ENCODE measurements around the gene TPCN2.

TPCN2 gene

DNA sequence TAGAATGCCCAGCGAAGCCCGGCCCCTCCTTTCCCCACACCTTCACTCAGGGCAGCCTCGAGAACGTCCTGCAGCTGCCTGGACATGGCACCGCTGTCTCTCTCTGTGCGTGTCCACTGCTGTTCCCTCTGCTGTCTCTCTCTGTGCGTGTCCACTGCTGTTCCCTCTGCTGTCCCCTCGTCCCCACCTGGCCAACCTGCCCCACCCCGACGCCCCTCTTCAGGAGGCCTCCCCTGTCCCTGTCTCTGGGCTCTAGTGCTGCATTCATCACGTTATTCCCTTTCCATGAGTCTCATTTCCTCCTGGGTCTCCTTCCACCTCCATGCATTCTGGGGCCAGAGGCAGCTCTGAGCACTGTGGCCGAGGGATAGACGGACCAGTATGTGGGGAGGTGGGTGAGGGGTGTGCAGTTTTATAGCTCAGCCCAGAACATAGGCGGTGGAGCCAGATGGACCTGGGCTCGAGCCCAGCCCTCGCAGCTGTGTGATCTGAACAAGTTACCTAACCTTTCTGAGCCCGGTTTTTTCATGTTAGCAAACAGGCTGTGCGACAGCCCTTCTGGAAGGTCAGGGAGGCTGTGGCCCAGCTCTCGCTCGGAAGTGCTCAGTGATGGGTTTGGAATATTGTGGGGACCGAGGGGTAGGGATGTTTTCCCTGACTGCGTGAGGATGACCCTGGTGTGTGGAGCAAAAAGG lies 65.1 kb downstream of the TPCN2 start:
- DNase-seq (ENCODE audit: low read depth): no peak
- TF ChIP-seq, protein P1, sequence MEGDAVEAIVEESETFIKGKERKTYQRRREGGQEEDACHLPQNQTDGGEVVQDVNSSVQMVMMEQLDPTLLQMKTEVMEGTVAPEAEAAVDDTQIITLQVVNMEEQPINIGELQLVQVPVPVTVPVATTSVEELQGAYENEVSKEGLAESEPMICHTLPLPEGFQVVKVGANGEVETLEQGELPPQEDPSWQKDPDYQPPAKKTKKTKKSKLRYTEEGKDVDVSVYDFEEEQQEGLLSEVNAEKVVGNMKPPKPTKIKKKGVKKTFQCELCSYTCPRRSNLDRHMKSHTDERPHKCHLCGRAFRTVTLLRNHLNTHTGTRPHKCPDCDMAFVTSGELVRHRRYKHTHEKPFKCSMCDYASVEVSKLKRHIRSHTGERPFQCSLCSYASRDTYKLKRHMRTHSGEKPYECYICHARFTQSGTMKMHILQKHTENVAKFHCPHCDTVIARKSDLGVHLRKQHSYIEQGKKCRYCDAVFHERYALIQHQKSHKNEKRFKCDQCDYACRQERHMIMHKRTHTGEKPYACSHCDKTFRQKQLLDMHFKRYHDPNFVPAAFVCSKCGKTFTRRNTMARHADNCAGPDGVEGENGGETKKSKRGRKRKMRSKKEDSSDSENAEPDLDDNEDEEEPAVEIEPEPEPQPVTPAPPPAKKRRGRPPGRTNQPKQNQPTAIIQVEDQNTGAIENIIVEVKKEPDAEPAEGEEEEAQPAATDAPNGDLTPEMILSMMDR (IDR thresholded peaks at IDR 0.05; ENCODE audit: low read depth, low read length, missing control alignments): no peak
- H3K4me3 ChIP-seq (ENCODE audit: low read depth, low read length): no peak overlapping the region

DNA sequence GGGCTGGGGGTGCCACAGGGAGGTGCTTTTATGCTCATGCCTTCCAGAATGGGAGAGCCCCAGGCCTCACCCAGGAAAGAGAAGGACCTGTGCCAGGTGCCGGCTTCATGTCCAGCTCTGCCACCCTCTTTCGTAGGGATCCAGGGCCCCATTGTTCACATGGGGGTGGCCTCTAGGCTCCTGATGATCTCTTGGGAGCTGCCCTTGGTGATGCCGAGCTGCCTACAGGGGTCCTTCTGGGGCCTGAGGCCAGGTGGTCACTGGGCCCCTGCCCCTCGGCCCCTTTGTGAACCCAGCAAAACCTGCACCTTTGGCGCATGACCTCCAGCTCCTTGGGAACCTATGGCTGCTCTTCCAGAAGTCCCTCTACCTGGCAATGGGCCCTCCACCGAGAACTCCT lies 65.6 kb downstream of the TPCN2 start:
- H3K4me3 ChIP-seq (ENCODE audit: low read depth, low read length): no peak overlapping the region
- TF ChIP-seq, protein P1 (IDR thresholded peaks at IDR 0.05; ENCODE audit: low read depth, low read length, missing control alignments): no peak
- no peak for DNase-seq (ENCODE audit: low read depth)

DNA sequence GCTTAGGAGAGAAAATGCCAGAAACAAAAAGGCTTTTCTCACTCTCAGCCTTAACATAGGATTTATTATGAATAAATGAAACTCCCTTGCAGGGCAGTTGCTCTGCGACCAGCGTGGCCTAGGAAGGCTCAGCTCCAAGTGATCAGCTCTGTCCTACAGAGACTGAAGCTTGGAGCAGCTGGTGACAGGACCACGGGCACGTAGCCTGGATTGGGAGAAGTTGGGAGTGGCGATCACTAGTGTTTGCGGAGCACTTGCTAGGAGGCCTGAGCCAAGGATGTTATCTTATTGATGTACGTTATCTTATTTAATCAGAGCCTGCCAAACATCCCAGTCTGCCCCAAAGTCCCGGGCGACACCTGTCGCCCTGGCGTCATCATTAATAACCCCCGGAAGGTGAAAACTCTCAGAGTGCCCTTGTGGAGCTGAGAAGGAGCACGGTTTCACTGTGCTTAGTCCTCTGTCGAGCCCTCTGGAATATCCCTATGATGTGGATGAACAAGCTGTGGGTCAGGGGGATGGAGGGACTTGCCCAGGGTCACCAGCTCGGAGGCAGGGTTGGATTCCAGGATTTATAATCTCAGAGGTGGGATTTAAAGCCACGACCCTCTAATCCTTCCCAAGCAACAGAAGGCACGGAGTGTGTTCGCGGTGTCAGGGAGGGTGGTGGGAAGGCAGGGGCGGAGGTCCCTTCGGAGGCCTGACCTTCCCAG lies 66.2 kb downstream of the TPCN2 start:
- H3K4me3 ChIP-seq (ENCODE audit: low read depth, low read length): no peak overlapping the region
- TF ChIP-seq, protein P1 (IDR thresholded peaks at IDR 0.05; ENCODE audit: low read depth, low read length, missing control alignments): no peak
- DNase-seq (ENCODE audit: low read depth): no peak

DNA sequence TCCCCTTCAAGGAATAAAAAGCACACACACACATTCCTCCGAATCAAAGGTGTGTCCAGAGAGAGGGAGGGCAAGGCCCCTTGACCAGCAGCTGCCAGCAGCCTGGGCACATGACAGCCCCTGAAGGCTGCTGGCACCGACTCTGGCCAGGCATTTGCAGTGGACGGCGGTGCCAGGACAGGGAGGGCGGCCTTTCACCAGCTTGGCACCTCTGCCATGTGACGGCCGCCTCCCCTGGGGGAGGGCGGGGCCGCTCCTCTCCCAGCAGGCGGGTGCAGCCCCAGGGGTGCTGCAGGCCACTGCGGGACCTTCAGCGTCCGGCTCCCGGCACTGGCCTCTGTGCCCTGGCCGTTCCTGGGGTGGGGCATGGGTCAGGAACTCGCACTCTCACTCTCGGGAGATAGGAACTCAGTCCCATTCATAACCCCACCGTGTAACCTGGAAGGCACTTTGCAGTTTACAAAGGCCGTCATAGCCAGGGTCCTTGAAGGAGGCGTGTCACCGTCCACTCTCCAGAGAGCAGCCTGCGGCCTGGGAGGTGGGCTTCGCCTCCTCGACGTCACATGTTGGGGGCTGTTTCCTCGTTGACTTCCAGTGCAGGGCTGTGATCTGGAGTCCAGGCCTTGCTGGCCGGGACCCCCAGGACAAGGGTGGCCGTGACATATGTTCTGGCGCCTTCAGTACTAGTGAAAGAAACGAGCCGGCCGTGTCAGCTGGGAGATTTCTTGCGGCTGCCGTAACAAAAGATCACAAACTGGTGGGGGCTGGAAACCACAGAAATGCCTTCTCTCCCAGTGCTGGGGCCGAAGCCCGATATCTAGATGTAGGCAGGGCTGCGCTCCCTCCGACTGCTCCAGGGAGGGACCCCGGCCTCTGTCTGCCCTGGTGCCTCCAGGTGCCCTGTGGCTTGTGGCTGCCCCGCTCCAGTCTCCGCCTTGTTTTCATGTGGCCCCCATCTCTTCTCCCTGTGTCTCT lies 67.1 kb downstream of the TPCN2 start:
- TF ChIP-seq, protein P1 (IDR thresholded peaks at IDR 0.05; ENCODE audit: low read depth, low read length, missing control alignments): no peak
- no peak for DNase-seq (ENCODE audit: low read depth)
- no peak overlapping the region for H3K4me3 ChIP-seq (ENCODE audit: low read depth, low read length)

DNA sequence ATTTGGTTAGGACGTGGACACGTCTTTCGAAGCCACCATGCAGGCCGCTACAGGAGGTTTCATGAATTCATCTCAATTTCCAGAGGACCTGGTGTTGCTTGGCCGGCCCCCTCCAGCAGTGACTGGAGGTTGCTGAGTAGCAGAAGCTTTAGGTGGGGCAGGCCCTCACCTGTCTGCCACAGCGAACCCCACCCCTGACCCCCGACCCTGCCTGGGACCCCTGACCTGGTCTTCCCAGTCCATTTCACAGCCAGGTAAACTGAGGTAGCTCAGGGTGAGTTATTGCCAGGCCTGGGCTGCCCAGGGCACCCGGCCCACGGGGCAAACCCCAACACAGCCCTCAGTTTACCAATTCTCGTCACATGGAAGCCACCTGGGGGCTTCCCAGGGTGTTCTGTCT lies 67.9 kb downstream of the TPCN2 start:
- TF ChIP-seq, protein P1 (IDR thresholded peaks at IDR 0.05; ENCODE audit: low read depth, low read length, missing control alignments): no peak
- no peak overlapping the region for H3K4me3 ChIP-seq (ENCODE audit: low read depth, low read length)
- DNase-seq (ENCODE audit: low read depth): no peak

DNA sequence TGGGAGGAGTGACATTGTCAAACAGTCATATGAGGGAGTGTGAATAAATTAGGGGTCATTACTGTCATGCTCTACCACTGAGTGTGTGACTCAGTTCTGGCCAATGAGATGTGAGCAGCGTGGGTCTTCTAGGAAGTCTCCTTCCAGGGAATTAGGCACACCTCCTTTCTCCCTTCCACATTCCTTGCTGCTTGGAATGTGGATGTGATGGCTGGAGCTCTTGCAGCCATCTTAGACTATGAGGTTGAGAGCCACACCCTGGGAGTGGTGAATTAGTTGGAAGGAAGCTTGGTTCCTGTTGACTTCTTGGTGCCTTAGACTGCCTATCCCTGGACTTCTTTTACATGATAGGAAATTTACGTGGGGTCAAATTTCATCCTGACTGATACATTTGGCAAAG lies 70.5 kb downstream of the TPCN2 start:
- no peak overlapping the region for H3K4me3 ChIP-seq (ENCODE audit: low read depth, low read length)
- TF ChIP-seq, protein P1 (IDR thresholded peaks at IDR 0.05; ENCODE audit: low read depth, low read length, missing control alignments): no peak
- no peak for DNase-seq (ENCODE audit: low read depth)
